ENCODE data around the gene GPR65.
"Not testable (repeated sequence)": the region's sequence is repeated elsewhere in the genome, so short reads cannot be mapped to it uniquely, and the experiment has no call there.

Gene GPR65

DNA sequence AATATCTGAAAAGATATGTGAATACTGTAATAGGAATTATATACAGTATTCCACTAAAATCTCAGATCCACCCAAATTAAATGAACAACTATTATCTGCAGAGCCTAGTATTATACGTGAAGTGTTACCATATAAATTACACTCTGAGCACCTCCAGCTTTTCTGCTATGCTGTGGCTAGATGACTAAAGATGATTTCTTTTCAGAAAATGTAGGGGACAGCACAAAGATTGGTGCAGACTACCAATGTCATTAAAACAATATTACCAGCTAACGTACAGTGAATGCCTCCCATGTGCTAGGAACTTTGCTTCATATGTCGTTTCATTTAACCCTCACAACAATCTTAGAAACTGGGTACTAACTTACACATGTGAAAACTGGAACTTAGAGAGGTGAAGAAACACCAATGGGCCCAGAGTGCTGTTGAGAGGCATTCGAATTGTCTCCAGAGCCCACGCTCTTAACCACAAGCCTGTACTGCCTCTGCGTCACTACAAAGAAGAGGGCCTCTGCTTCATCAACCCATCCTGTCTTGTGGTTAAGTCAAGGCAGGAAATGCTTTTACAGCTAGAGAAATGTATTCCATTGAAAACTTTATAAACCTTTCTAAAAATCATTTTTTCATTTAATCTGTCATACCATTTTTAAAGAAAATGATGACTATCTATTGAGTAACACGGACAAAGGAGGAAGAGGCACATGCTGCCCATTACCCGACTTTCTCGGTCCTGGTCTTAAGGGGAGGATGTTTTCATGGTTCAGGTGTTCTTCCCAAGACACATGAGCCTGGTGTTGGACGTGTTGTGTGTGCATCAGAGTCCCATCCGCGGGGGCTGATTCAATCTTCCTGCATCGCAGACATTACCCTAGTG lies 1.3 kb downstream of the GPR65 start:
- peak; percentile 85 to 86 for DNase-seq

DNA sequence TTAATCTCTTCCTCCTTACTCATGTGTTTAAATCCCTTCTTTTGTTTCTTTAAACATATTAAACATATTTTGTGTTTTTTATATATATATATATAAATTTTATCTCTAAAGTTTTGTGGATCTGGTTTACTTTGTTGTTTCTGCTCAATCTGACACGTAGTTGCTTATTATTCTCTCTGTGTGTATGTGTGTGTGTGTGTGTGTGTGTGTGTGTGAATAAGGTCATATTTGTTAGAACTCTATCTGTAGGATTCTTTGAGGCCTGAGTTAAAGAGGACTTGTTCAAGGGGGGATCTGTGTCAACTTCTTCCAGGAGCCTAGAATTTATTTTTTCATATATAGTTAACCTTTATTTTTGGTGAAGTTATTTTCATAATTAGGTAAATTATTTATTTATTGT lies 2.7 kb downstream of the GPR65 start:
- DNase-seq, result peak in 1 of 2 donors; percentile 35

DNA sequence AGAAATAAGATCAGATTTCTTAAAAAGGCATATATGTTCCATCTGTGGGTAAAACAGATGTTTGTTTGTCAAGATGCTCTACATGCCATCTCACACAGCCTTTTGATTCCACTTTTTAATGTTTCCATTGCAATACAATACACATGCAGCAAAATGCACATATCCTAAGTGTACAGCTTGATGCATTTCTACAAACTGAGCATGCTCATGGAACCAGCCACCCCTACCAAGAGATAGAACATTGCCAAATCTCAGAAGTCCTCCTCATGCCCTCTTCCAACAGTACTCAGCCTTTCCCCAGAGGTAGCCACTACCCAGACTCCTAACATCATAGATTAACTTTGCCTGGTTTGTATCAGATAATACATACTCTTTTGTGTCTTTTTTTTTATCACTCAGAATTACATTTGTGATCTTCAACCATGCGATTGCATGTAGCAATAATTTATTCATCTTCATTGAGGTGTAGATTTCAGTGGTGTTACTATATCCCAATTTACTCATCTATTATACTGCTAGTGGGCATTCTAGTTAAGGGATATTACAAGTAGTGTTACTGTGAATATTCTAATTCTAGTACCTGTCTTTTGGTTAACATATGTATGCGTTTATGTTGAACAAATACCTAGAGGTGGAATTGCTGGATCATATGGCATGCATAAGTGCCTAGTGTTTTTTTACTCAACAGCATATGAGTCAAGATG lies 3.3 kb downstream of the GPR65 start:
- no peak for DNase-seq

DNA sequence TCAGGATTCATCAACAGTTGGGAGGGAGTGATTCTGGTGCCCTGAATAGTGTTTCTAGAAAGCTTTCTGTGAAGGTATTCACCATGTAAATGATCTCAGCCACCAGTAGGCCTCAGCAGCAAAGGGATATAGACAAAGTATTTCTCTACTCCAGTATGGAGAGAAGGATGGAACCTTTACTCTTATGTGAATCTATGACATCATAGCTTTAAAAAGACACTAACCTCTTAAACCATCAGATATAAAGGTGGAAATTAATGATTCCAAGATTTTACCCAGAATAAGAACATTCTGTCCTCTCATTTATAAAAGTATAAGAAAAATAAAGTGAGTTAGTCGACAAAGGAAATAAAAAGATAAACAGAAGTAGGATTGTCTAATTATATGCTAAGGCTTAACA lies 4.6 kb downstream of the GPR65 start:
- DNase-seq, result no peak

DNA sequence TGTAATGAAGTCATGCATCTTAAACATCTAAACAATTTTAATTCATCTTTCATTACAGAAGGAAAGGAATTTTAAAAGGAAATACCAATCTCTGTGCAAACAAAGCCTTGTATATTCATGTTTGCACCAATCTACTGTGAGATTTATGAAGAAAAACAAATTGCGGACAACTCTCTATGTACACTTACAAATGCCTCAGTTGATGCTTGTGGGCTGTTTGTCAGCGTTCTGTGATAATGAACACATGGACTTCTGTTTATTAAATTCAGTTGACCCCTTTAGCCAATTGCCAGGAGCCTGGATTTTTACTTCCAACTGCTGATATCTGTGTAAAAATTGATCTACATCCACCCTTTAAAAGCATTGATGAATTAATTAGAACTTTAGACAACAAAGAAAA lies 5.4 kb downstream of the GPR65 start:
- DNase-seq, result no peak

DNA sequence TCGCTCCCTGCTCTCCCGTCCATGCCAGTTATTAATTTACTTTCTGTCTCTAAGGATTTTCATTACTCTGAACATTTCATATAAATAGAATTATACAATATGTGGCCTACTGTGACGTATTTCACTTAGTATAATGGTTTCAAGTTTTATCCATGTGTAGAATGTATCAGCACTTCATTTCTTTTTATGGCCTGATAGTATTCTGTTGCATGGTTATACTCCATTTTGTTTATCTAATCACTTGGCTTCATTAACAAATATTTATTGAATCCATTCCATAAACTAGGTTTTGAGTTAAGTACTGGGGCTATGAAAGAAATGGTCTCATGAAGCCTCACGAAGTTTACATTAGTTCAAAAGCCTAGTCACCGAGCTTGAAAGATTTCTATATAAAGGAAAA lies 7.6 kb downstream of the GPR65 start:
- no peak for DNase-seq

DNA sequence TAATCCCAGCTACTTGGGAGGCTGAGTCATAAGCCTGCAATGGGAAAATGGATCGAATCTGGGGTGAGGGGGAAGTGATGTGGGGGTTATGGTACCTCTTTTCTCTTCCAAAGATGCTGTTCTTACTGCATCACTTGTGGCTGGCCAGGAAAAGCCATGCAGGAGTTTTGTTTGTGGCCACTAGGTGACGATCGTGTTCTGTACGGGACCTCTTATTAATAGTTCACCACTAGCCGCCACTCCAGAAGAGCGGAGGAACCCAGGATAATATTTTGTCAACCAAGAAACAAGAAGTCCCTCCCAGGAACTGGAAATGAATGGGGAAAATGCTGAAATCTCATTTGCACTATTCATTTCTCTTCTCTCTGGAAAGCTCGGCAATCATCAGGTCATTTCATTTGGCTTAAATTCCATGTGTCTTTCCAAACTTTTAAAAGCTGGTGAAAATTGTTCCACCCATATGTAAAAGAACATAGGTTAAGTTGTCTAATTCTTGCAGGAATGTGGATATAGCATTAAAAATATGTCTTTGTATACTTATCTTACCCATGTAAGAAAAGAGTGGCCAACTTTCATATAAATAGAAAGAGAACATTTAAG lies 8.9 kb downstream of the GPR65 start:
- DNase-seq, result peak; percentile 56 to 68

DNA sequence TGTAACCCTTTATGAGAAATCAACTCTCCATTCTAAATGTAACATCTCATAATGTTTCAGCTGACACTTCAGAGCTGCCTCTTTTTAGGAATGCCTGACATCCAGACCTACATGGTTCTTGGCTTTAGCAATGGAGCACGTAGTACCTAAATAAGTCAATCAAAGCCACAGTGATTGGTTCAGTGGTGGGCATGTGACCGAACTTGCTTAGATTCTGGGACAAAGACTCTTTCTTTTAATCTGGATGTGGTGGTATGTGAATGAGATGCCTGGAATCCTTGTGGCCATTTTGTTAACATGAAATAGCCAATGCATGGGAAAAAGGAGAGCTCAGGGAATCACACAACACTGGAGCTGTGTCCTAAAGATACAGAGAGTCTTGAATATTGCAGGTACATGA lies 11.8 kb downstream of the GPR65 start:
- DNase-seq, result no peak

DNA sequence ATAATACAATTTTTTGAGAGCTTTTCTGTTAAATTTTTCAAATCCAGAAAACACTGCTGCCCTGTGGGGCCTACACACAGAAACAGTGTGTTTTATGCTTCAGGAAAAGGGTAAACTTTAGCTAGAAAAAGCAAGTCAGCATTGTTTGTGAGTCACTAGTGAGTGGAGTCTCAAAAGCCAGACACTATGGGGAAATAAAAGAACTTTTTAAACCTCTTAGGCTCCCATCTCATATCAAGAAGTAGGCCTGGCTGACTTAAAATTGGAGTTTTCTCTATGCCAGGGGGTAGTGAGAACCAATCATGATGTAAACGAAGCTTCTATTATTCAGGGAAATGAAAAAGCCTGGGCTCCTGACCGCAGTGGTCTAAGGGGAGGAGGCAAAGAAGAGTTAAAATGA lies 12.6 kb downstream of the GPR65 start:
- no peak for DNase-seq

DNA sequence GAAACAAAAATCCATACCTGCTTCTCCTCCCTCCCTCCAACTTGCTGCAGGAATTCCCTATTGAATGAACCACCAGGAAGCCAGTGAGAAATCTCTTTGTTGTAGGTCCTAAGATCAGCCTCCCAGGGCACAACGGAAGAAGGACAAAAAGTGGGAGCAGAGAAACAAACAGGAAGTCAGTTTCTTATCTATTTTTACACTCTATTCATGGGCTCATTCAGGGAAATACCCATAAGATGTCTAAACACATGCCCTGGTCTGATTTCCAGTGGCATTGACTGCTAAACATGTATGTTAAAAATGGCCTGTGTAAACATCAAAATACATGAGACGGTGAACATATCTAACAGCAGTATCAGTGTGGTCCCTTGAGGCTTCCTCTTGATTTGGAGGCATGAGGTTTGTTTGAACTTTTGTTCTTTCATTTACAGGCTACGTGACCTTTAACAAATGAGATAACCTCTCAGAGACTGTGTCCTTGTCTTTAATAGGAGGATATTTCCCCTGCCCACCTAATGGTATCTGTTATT lies 18.8 kb downstream of the GPR65 start:
- DNase-seq, result peak in 1 of 2 donors; percentile 40

DNA sequence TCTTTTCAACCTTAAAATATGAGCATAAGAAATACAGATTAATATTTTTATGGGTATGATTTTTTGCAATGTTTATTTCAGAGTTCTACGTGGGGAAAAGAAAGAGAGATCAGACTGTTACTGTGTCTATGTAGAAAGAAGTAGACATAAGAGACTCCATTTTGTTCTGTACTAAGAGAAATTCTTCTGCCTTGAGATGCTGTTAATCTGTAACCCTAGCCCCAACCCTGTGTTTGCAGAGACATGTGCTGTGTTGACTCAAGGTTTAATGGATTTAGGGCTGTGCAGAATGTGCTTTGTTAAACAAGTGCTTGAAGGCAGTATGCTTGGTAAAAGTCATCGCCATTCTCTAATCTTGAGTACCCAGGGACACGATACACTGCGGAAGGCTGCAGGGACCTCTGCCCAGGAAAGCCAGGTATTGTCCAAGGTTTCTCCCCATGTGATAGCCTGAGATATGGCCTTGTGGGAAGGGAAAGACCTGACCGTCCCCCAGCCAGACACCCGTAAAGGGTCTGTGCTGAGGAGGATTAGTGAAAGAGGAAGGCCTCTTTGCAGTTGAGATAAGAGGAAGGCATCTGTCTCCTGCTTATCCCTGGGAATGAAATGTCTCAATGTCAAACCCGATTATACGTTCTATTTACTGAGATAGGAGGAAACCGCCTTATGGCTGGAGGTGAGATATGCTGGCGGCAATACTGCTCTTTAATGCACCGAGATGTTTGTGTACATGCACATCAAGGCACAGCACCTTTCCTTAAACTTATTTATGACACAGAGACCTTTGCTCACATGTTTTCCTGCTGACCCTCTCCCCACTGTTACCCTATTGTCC lies 19.5 kb downstream of the GPR65 start:
- DNase-seq, result not testable (repeated sequence)

DNA sequence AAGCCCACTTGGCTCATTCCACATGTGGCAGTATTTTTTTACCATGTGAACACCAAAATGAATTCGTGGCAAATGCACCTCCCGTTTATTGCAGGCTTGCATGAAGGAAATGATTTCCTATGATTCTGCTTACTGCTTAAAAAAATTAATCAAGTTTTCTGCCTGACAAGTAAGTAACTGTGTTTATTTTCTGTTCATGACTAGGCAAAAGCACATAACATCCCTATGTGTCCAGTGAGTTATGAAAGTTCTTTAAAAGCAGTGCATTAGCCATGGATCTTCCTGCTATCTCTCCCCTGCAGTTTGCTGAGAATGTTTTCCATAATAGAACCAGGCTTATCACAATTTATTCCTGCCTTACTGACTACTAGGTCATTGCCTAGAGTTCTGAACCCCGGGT lies 20.4 kb downstream of the GPR65 start:
- no peak for DNase-seq

DNA sequence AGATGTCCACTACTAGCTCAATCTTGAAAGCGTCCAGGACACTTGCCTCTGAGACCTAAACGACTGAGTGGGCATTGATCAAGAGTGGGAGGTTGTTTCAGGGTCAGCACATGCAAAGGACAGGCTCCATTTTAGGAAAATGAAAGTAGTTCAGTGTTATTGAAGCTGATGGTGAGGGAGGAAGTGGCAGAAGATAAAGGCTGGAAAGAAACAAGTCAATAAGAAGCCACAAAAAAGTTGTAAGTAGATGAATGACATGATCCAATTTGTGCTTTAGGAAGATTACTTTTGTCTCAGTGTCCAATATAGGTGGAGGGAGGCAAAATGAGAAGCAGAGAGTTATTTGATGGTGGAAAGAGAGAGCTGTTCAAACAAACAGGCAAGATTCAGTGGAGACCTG lies 22.0 kb downstream of the GPR65 start:
- DNase-seq, result peak in 1 of 2 donors; percentile 35

DNA sequence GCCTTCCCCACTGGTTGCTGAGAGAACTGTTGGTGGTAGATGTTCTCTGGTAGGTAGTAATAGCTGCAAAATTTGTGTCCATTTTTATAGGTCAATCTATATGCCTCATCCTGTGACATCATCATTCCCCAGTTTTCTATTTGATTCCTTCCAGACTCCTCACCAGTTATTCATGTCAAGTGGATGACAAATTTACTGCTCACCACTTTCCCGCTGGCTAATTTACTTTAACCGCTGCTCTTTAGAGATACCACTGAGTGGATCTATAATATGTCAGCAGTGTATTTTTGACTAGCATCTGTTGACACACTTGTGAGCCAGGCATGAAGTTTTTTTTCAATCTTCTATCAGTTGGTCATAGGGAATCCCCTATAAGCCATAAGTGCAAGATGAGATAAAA lies 24.6 kb downstream of the GPR65 start:
- DNase-seq, result no peak

DNA sequence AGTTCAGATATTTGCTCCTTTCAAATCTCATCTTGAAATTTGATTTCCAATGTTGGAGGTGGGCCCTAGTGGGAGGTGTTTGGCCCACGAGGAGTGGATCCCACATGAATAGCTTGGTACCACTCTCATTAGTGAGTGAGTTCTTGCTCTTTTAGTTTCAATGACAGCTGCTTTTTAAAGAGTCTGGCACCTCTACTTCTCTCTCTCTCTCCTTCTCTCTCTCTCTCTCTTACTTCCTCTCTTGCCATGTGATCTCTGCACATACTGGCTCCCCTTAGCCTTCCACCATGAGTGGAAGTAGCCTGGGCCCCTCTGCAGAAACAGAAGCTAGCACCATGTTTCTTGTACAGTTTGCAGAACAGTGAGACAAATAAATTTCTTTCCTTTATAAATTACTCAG lies 25.1 kb downstream of the GPR65 start:
- DNase-seq, result no peak

DNA sequence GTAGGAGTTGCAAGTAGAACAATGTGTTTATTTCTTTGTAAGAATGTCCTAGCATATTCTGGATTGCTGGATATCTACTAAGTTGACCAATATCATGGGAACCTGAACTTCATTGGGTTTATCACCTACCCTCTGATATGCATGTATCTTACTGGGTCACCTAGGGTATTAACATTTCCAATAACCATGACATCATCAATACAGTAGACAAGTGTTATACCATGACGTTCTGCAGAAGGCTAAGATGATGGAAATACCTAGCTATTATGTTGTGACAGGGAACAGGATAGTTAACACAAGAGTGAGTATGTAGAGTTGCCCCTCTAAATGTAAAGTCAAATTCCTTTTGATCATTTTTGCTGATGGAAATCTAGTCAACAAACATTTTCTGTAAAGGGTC lies 26.0 kb downstream of the GPR65 start:
- DNase-seq, result no peak

DNA sequence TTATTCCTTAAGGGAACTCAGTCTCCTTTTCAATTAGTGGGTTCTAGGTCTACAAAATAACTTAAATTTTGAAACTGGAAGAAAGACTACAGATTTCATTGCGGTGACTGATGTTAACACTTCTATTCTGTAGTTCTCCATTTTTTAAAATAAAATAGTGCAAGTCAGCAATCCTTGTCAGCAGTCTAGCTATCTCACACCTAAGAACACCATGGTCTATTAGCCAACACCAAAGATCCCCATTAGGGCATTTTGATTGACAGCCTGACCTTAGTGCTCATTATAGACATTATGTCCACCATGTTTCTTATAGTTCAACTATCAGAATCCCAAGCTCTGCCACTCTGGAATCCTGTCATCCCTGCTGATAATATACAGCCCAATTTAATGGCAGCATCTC lies 27.4 kb downstream of the GPR65 start:
- no peak for DNase-seq

DNA sequence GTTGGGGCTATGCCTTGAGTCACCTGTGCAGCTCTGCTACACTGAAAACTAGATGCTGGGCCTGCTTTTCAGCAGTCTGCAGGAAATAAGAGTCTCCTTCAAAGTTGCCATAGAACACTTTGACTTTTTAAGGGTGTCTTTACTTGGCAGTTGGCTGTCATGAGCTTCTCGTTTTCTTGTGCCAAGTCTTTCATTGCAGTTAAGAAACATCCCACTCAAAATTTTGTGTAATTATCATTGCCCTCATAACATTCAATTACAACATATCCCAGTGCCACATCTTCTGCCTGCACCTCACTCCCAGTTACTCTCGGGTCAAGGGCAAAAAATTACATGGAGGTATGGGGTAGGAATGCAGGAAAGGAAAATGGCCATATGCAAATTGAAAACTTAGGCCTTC lies 29.1 kb downstream of the GPR65 start:
- DNase-seq, result no peak

DNA sequence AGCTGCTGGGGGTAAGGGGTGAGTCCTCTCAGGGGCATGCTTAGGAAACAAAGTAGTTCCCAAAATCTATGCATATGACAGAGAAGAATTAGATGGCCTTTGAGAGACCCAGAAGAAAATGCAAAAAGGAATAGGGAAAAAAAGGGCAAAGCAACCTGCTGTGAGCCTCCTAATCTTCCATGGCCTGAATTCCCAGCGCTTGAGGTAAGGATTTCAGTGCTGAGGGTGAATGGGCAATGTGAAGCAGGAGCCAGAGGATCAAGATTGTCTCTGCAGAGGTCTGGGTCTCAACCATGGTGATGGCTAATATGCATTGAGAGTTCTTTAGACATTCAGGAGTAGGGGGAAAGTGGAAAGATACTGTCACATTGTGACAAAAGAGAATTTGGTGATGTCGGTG lies 31.5 kb downstream of the GPR65 start:
- DNase-seq, result no peak

DNA sequence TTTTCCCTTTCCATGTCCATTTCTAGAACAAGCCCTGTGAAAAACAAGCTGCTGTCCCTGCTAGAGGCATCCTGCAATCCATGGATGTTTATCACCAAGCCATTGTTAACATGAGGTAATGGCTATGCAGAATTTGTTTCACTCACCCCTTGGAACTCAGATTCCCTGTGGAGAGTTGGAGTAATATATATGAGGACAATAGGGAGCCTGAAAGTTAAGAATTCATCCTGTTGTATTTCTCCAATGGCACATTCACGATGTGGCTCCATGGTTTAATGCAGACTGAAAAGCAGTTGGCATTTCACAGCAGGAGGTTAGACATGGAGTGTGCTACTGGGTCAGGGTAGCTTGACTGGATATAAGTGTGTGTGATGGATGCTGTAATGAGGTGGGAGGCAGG lies 32.4 kb downstream of the GPR65 start:
- DNase-seq, result no peak

DNA sequence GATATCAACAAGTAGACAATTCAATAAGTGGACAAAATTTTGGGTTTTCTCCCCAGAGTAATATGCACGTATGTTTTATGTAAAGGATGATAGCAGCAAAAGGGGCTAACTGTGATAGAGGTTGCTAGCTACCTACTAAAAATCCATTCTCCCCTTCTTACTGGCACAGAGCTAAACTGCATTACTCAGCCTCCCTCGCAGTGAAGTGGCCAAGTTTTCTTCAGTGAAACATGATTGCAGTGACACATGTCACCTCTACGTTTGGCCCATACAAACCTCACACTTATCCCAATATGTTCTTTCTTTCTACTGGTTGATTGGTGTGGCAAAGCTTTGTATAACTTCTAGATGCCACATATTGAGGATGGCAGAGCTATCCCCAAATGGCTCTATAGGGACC lies 34.3 kb downstream of the GPR65 start:
- DNase-seq, result no peak

DNA sequence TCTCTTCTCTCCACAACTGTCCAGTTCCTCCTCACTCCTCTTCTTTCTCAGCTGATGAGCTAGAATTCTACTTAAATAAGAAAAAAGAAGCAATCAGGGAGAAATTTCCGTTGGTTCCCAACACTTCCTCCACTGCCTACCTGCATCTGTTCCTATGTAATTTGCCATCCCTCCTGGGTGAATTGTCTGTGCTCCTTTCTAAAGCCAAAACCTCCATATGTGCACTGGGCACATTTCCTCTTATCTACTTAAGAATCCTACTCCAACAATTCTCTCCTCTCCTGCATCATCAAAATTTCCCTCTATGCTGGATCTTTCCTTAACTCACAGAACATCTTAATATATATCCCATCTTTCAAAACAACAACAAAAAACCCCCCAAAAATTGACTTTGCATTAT lies 35.2 kb downstream of the GPR65 start:
- no peak for DNase-seq

All from CD4-positive, alpha-beta T cell treated with Interleukin-1 beta for 1 hour (primary cell).